K562 (cell line): ENCODE data around the gene TRAF5. TPM values are rescaled to one million over a fixed set of nuclear protein-coding genes. Genes with fewer than 3 reads are reported as not detected.
A peak's percentile ranks its signal among the peaks of the same experiment; 100 is the strongest.

Experiments
- ATAC-seq: fragments of 200-7000 bp; cut with Tn5 transposase; 3 replicates; pipeline ENCODE4 v1.9.1; 2020; ENCODE audit warnings: moderate library complexity
- BruUV-seq: library from RNA; stranded (reverse); fragments of 400-500 nt; replicated peaks from 2 replicates; lab custom pipeline; 2021; lab: Mats Ljungman, UMichigan
- CTCF ChIA-PET: fragments of 300-600 bp; formaldehyde crosslinking; extraction: SDS; loops from one replicate; lab custom pipeline; 2021; ENCODE audit warnings: low intra/inter-chr PET ratio; lab: Yijun Ruan, JAX
- POLR2A ChIA-PET: fragments of 300-600, 350-650 bp; sonication (Branson Sonifier 250); formaldehyde crosslinking; extraction: SDS; loops from one replicate; lab custom pipeline; 2021; ENCODE audit warnings: antibody characterized with exemption, inconsistent platforms; lab: Yijun Ruan, JAX
- DNase-seq, 4 experiments: peaks; one replicate each; pipeline versions ENCODE4 v3.0.0 to v3.0.0-alpha.2; 2011 to 2018; ENCODE audit warnings: low spot score in 3 of 4, mixed read lengths in 3 of 4; ENCODE audit errors: extremely low read depth in 1 of 4
- FAIRE-seq: peaks from 2 replicates; lab custom pipeline; 2011; peaks lifted over from hg19 to GRCh38; lab: Jason Lieb, UNC
- H2AFZ ChIP-seq: 2 replicates; pipeline ENCODE4 v1.6.0; 2011; ENCODE audit warnings: low read depth, low read length, control low read depth, inconsistent platforms
- H3K27ac ChIP-seq: fragments of 200-600 bp; 3 replicates; pipeline ENCODE4 v1.8.0; 2011; ENCODE audit warnings: low read depth, mild to moderate bottlenecking, control low read depth, inconsistent platforms, low read length, moderate library complexity, mixed read lengths; ENCODE audit errors: extremely low read depth
- H3K27me3 ChIP-seq, 2 experiments: fragments of 300-600 bp in 1 of 2; 2 replicates in 1 of 2; 3 replicates in 1 of 2; pipeline versions ENCODE4 v1.6.0 to v1.8.0; 2011; ENCODE audit warnings: inconsistent platforms in 2 of 2, low read length in 2 of 2, mild to moderate bottlenecking in 1 of 2, mixed read lengths in 1 of 2, moderate library complexity in 1 of 2; ENCODE audit not compliant: control insufficient read depth in 2 of 2, insufficient read depth in 2 of 2
- H3K36me3 ChIP-seq: fragments of 300-600 bp; 3 replicates; pipeline ENCODE4 v1.8.0; 2011; ENCODE audit warnings: mild to moderate bottlenecking, low read length, inconsistent platforms; ENCODE audit not compliant: control insufficient read depth, insufficient read depth
- H3K4me1 ChIP-seq, 2 experiments: fragments of 200-600 bp in 1 of 2; replicated peaks in 1 of 2; 2 replicates in 1 of 2; 3 replicates in 1 of 2; pipeline versions ENCODE4 v1.5.1 to v1.8.0; 2011; ENCODE audit warnings: inconsistent platforms in 2 of 2, low read length in 2 of 2, mild to moderate bottlenecking in 1 of 2, mixed read lengths in 1 of 2, moderate library complexity in 1 of 2; ENCODE audit not compliant: control insufficient read depth in 2 of 2, insufficient read depth in 2 of 2
- H3K4me2 ChIP-seq: 2 replicates; pipeline ENCODE4 v1.6.1; 2011; ENCODE audit warnings: low read length, control low read depth, inconsistent platforms, mixed read lengths; ENCODE audit not compliant: insufficient read depth
- H3K4me3 ChIP-seq: fragments of 200-600 bp; sonication (generic), shearing (Covaris generic); 2 replicates; pipeline ENCODE4 v1.5.1; 2016; ENCODE audit warnings: control low read depth, inconsistent platforms
- H3K79me2 ChIP-seq: fragments of 200-600 bp; 3 replicates; pipeline ENCODE4 v1.8.0; 2011; ENCODE audit warnings: low read length, inconsistent platforms; ENCODE audit not compliant: control insufficient read depth, insufficient read depth
- H3K9ac ChIP-seq, 2 experiments: 2 replicates each; pipeline versions ENCODE4 v1.6.0 to v1.6.1; 2011; ENCODE audit warnings: low read depth in 2 of 2, low read length in 2 of 2, control low read depth in 1 of 2, inconsistent platforms in 1 of 2, mild to moderate bottlenecking in 1 of 2, mixed read lengths in 1 of 2; ENCODE audit not compliant: insufficient read depth in 1 of 2
- H3K9me1 ChIP-seq: one replicate; pipeline ENCODE4 v1.6.0; 2011; ENCODE audit warnings: inconsistent platforms, mild to moderate bottlenecking, low read length, moderate library complexity; ENCODE audit not compliant: control insufficient read depth, insufficient read depth
- H3K9me3 ChIP-seq: replicated peaks from 2 replicates; pipeline ENCODE4 v1.5.1; 2011; ENCODE audit warnings: low read depth, low read length, inconsistent platforms; ENCODE audit not compliant: control insufficient read depth, insufficient read depth
- H4K20me1 ChIP-seq: replicated peaks from 2 replicates; pipeline ENCODE4 v1.6.1; 2011; ENCODE audit warnings: low read length, inconsistent platforms, mixed read lengths; ENCODE audit not compliant: control insufficient read depth, insufficient read depth
- ARID1B ChIP-seq: fragments of 450-650 bp; IDR thresholded peaks from 2 replicates; pipeline ENCODE4 v1.6.1; 2016; ENCODE audit warnings: antibody characterized with exemption, mild to moderate bottlenecking, inconsistent platforms
- ARNT ChIP-seq, 2 experiments: fragments of 450-650 bp; IDR thresholded peaks; 2 replicates each; pipeline ENCODE4 v1.6.1; 2016; ENCODE audit warnings: mild to moderate bottlenecking in 1 of 2
- MAFK ChIP-seq: IDR thresholded peaks from 2 replicates; pipeline ENCODE4 v1.6.1; 2011; ENCODE audit warnings: low read length, improper control_type of control experiment
- MCM3 ChIP-seq: fragments of 450-650 bp; IDR thresholded peaks from 2 replicates; pipeline ENCODE4 v1.6.1; 2016
- NFE2L1 ChIP-seq: fragments of 450-650 bp; IDR thresholded peaks from 2 replicates; pipeline ENCODE4 v1.6.1; 2016; ENCODE audit warnings: missing genetic modification characterization, low read depth, mild to moderate bottlenecking, missing compliant biosample characterization, moderate library complexity, borderline replicate concordance
- NKRF ChIP-seq: fragments of 450-650 bp; IDR thresholded peaks from 2 replicates; pipeline ENCODE4 v1.6.1; 2016; ENCODE audit warnings: borderline replicate concordance
- RBM34 ChIP-seq: fragments of 200-400 bp; formaldehyde crosslinking; IDR thresholded peaks from 2 replicates; pipeline ENCODE4 v1.6.1; 2018; ENCODE audit warnings: low read length, borderline replicate concordance; ENCODE audit not compliant: insufficient read depth
- RFX1 ChIP-seq: fragments of 450-650 bp; IDR thresholded peaks from 2 replicates; pipeline ENCODE4 v1.6.1; 2016; ENCODE audit warnings: mild to moderate bottlenecking, moderate library complexity
- ZNF140 ChIP-seq: fragments of 250-450 bp; sonication (Bioruptor Pico); IDR thresholded peaks from 2 replicates; pipeline ENCODE4 v1.8.0; 2021; ENCODE audit warnings: moderate library complexity, mild to moderate bottlenecking, inconsistent platforms
- ZNF24 ChIP-seq: fragments of 450-650 bp; IDR thresholded peaks from 2 replicates; pipeline ENCODE4 v1.6.1; 2016
- ZNF431 ChIP-seq: sonication (generic); formaldehyde crosslinking; IDR thresholded peaks from 2 replicates; pipeline ENCODE4 v1.8.0; 2022; ENCODE audit warnings: mild to moderate bottlenecking, missing genetic modification reagents
- whole genome bisulfite sequencing: fragments of 100-300 bp; shearing (Covaris generic); methylation state at CpG from one replicate; pipeline ENCODE4 v1.1.6; 2016; ENCODE audit warnings: low coverage, mixed read lengths; ENCODE audit not compliant: insufficient coverage; ENCODE audit errors: missing lambda C conversion rate; 5-methylcytosine and 5-hydroxymethylcytosine counted together
- in situ Hi-C: fragments of 300-500 bp; cut with MboI; formaldehyde crosslinking; loops from 4 replicates; pipeline ENCODE4 v1.15.0; 2018; ENCODE audit warnings: inconsistent platforms, mixed read lengths
- intact Hi-C: fragments of 100-400 bp; cut with micrococcal nuclease; formaldehyde crosslinking; loops from 2 replicates; pipeline ENCODE4 v1.14.2; 2022
- polyA plus RNA-seq, 8 experiments: library from polyadenylated mRNA; depleted of rRNA in 4 of 8; stranded (reverse) in 5 of 8; unstranded in 3 of 8; fragments of >200 nt; fragmentation: Nextera tagmentation in 2 of 8; fragmentation: Illumina TruSeq in 1 of 8; extraction: Ambion mirVana in 2 of 8; extraction: Trizol in 1 of 8; gene quantifications; 2 replicates each; pipeline versions ENCODE4 v1.2.1 to v1.2.3, GENCODE V29; 2011 to 2014; ENCODE audit warnings: inconsistent platforms in 1 of 8, missing spikeins in 1 of 8
- total RNA-seq, 7 experiments: library from RNA; depleted of rRNA in 6 of 7; stranded (reverse); fragments of >200 nt in 6 of 7; fragmentation: Illumina TruSeq in 2 of 7; extraction: Trizol in 2 of 7; gene quantifications; 2 replicates each; pipeline versions ENCODE4 v1.2.1 to v1.2.3, GENCODE V29; 2011 to 2021; ENCODE audit warnings: low replicate concordance in 1 of 7
- TF ChIP-seq, protein P1 (sequence below), 2 experiments: fragments of 450-650 bp; IDR thresholded peaks; 2 replicates each; pipeline ENCODE4 v1.6.1; 2018; ENCODE audit warnings: mild to moderate bottlenecking in 2 of 2, low read depth in 1 of 2; ENCODE audit not compliant: partially characterized antibody in 2 of 2
- TF ChIP-seq, protein P2 (sequence below): IDR thresholded peaks from 3 replicates; pipeline ENCODE4 v1.6.1; 2011; ENCODE audit warnings: borderline replicate concordance, mild to moderate bottlenecking; ENCODE audit not compliant: insufficient read length, insufficient read depth

The TRAF5 gene
- total and polyA plus RNA-seq, 9 of the 15 experiments (the other 6 are each of a cell fraction or from before 2014, with no cell fraction given) = 2.0 to 9.3 (median 5.3) TPM

GRCh38 chr1:211280910-211281309 is 45.7 kb upstream of the TRAF5 start (continued):
- TF ChIP-seq RBM34 (no peak), ARNT (IDR thresholded peaks at IDR 0.05) (no peak), ZNF24 (no peak)

GRCh38 chr1:211281320-211282022 is 45.2 kb upstream of the TRAF5 start:
- H3K4me2 ChIP-seq = no peak overlapping the region
- no peaks in the 10 kb centered on the region for H3K9me1 ChIP-seq
- no peaks in the 10 kb centered on the region for H3K9me3 ChIP-seq
- peaks cover 0 to 4% of the 10 kb centered on the region in 2 experiments; a peak in 1 of 5 replicates for H3K4me1 ChIP-seq
- in situ Hi-C loops (no loop called here), intact Hi-C loops (no loop called here)
- POLR2A ChIA-PET = interaction anchor here (0.9 to 1.8 kb wide), 4 partner anchors 12 to 23 kb away, joined by 3 to 8 read pairs (median 6); no protein-coding TSS in a partner anchor
- peak overlapping the region; percentile 17; the same call in 1 of the 3 replicates for H3K27ac ChIP-seq
- H3K79me2 ChIP-seq = 0 out of 3 replicates have a peak, but pooled peaks cover 3% of the 10 kb centered on the region
- peak; percentile 62 for ATAC-seq
- peak; percentile 67 for FAIRE-seq
- no peaks in the 10 kb centered on the region for H4K20me1 ChIP-seq
- H3K27me3 ChIP-seq = no peaks in the 10 kb centered on the region
- 61% methylated on average over 6 of the region's 6 CpGs for WGBS
- H3K9ac ChIP-seq = no peak overlapping the region
- no TSS peak for BruUV-seq
- peaks cover 70% of the 10 kb centered on the region for H3K36me3 ChIP-seq
- peak in 2 of 4 experiments; percentile 12 to 20 for DNase-seq
- CTCF ChIA-PET = interaction anchor here (0.6 kb wide), 1 partner anchor 130 kb away, joined by 3 read pairs; no protein-coding TSS in a partner anchor
- no peak overlapping the region for H2AFZ ChIP-seq
- no peak overlapping the region for H3K4me3 ChIP-seq
- TF ChIP-seq, protein P1, sequence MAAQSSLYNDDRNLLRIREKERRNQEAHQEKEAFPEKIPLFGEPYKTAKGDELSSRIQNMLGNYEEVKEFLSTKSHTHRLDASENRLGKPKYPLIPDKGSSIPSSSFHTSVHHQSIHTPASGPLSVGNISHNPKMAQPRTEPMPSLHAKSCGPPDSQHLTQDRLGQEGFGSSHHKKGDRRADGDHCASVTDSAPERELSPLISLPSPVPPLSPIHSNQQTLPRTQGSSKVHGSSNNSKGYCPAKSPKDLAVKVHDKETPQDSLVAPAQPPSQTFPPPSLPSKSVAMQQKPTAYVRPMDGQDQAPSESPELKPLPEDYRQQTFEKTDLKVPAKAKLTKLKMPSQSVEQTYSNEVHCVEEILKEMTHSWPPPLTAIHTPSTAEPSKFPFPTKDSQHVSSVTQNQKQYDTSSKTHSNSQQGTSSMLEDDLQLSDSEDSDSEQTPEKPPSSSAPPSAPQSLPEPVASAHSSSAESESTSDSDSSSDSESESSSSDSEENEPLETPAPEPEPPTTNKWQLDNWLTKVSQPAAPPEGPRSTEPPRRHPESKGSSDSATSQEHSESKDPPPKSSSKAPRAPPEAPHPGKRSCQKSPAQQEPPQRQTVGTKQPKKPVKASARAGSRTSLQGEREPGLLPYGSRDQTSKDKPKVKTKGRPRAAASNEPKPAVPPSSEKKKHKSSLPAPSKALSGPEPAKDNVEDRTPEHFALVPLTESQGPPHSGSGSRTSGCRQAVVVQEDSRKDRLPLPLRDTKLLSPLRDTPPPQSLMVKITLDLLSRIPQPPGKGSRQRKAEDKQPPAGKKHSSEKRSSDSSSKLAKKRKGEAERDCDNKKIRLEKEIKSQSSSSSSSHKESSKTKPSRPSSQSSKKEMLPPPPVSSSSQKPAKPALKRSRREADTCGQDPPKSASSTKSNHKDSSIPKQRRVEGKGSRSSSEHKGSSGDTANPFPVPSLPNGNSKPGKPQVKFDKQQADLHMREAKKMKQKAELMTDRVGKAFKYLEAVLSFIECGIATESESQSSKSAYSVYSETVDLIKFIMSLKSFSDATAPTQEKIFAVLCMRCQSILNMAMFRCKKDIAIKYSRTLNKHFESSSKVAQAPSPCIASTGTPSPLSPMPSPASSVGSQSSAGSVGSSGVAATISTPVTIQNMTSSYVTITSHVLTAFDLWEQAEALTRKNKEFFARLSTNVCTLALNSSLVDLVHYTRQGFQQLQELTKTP (IDR thresholded peaks at IDR 0.05; ENCODE audit: low read depth in 1 of 2, partially characterized antibody in 2 of 2) = no peak
- TF ChIP-seq NFE2L1 (tag) (peak; percentile 10; the same call in 1 of the 2 replicates), ZNF140 (CRISPR knock-in tag) (no peak), RFX1 (peak; percentile 29; the same call in 1 of the 2 replicates), ZNF431 (CRISPR knock-in tag) (no peak), ARID1B (0 out of 2 replicates have a peak, but pooled peaks have one; percentile 9), MCM3 (no peak), MAFK (peak; percentile 45; the same call in 1 of the 2 replicates), NKRF (no peak)
- TF ChIP-seq, protein P2, sequence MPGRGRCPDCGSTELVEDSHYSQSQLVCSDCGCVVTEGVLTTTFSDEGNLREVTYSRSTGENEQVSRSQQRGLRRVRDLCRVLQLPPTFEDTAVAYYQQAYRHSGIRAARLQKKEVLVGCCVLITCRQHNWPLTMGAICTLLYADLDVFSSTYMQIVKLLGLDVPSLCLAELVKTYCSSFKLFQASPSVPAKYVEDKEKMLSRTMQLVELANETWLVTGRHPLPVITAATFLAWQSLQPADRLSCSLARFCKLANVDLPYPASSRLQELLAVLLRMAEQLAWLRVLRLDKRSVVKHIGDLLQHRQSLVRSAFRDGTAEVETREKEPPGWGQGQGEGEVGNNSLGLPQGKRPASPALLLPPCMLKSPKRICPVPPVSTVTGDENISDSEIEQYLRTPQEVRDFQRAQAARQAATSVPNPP = no peak
